ENCODE measurements around the gene ONECUT3.
A peak's percentile ranks its signal among the peaks of the same experiment; 100 is the strongest.
"Not testable (repeated sequence)": the region's sequence is repeated elsewhere in the genome, so short reads cannot be mapped to it uniquely, and the experiment has no call there.

Gene ONECUT3

GRCh38 chr19:1756705-1757465, 3.6 kb downstream of the ONECUT3 start:
- DNase-seq, result peak; percentile 13 to 61 (median 42)

GRCh38 chr19:1757468-1758230, 4.3 kb downstream of the ONECUT3 start:
- no peak for DNase-seq

GRCh38 chr19:1758231-1758577, 4.9 kb downstream of the ONECUT3 start:
- DNase-seq, result no peak

- DNase-seq, result no peak
Measured at GRCh38 chr19:1758959-1759903, 5.9 kb downstream of the ONECUT3 start.

- DNase-seq, result no peak
Measured at GRCh38 chr19:1760020-1760419, 6.7 kb downstream of the ONECUT3 start.

GRCh38 chr19:1760786-1761527, 7.7 kb downstream of the ONECUT3 start:
- not testable (repeated sequence) for DNase-seq

GRCh38 chr19:1761528-1762242, 8.4 kb downstream of the ONECUT3 start:
- DNase-seq, result no peak

- DNase-seq, result peak in 3 of 4 experiments; percentile 23 to 55 (median 29)
Measured at GRCh38 chr19:1762243-1763117, 9.2 kb downstream of the ONECUT3 start.

GRCh38 chr19:1763648-1764639, 10.6 kb downstream of the ONECUT3 start:
- DNase-seq, result peak in 2 of 4 experiments; percentile 11 to 31

GRCh38 chr19:1764729-1765128, 11.4 kb downstream of the ONECUT3 start:
- no peak for DNase-seq

- no peak for DNase-seq
Measured at GRCh38 chr19:1765232-1765903, 12.1 kb downstream of the ONECUT3 start.

- no peak for DNase-seq
Measured at GRCh38 chr19:1765904-1766799, 12.8 kb downstream of the ONECUT3 start.

- peak in 1 of 4 experiments; percentile 14 for DNase-seq
Measured at GRCh38 chr19:1766800-1767352, 13.6 kb downstream of the ONECUT3 start.

GRCh38 chr19:1767464-1767933, 14.2 kb downstream of the ONECUT3 start:
- peak; percentile 32 to 62 (median 57) for DNase-seq

- peak; percentile 16 to 56 (median 40) for DNase-seq
Measured at GRCh38 chr19:1768248-1768647, 14.9 kb downstream of the ONECUT3 start.

GRCh38 chr19:1768918-1769644, 15.8 kb downstream of the ONECUT3 start:
- no peak for DNase-seq
